GM19324 (cell line): ENCODE data around the gene CROCC2.

ENCODE experiments used
- ATAC-seq: cut with Tn5 transposase; IDR thresholded peaks from one replicate; pipeline ENCODE4 v1.9.1; 2021; ENCODE audit warnings: mild to moderate bottlenecking, moderate library complexity; ENCODE audit not compliant: unreplicated experiment, low FRiP score

Gene CROCC2

DNA sequence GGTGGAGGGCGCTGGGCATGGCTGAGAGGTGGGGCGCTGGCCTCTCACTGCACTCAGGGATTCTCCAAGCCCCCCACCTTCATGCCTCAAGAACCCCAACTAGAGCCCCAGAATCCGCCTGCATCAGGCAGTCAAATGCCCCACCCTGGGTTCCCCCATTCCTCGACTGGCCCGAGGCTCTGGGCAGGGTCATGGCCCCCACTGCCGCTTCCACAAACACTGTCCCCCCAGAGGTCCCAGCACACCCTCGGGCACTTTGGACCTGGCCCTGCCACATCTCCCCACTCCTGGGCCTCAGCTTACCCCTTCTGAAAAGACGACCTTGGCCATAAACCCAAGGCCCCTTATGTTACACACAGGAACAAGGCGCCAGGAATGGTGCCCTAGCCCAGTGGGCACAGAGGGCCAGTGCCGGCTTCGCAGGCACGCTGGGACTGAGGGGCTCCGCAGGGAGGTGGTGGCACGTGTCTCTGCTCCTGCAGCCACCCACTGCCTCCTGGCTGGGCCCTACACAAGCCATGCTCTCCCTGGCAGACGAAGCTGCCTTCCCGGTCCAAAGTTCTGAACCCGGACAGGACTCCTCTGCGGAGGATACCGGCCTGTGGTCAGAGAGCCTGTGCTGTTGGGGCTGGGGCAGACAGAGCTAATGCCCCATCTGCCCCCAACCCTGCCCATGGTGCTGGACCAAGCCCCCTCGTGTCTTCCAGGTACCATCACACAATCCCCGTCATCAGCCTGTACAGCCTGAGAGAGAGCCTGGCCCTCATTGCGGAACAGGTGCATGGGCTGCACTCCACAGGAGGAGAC is 30.7 kb upstream of the CROCC2 start:
- no peak for ATAC-seq

DNA sequence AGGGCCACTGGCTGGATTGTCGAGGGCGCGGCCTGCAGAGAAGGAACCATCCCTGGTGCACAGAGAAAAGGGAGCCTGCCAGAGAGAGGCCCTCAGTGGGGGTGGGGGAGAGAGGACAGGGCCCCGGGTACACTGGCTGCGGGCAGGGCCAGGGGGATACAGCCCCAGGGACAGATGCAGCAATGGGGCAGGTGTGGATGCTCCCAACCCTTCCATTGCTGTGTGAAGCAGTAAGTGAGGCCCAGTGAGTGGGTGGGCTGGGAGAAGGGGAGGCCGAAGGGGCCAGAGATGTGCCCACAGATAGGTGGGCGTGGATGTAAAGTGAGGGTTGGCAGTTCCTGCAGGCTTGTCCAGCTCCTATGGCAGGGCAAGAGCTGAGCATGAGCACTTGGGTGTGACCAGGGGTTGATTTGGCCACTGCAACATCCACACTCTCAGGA is 30.1 kb upstream of the CROCC2 start:
- no peak for ATAC-seq

DNA sequence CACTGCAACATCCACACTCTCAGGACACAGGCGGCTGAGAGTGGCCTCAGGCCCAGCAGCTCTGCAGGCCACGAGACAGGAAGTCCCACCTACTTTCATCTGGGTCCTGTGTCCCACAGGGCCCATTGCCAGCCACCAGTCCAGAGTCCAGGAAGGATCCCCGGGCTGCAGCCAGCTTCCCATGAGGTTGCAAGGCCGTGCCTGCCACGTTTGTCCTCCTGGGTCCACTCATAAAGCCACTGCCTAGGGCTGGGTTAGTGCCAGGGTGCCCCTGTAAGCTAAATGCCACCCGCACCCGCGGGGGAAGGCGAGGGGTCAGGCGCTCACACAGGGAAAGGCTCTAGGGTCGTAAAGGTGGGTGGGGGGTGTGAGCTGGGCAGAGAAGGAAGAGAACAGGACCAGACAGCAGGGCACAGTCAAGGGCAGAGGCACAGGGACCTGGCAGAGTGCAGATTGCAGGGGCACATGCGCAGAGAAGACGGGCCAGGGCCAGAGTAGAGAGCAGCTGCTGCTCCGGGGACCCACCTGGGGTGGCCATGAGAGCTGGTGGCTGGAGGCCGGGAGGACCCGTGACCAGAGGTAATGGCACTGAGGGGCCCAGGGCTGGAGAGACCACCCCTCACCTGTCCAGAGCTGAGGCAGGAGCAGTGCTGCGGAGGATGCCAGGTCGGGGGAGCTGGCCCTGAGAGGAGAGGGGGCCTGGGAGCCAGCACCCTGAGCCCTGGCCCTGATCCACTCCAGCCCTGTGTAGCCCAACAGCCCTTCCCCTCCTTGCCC is 29.5 kb upstream of the CROCC2 start:
- ATAC-seq: no peak

DNA sequence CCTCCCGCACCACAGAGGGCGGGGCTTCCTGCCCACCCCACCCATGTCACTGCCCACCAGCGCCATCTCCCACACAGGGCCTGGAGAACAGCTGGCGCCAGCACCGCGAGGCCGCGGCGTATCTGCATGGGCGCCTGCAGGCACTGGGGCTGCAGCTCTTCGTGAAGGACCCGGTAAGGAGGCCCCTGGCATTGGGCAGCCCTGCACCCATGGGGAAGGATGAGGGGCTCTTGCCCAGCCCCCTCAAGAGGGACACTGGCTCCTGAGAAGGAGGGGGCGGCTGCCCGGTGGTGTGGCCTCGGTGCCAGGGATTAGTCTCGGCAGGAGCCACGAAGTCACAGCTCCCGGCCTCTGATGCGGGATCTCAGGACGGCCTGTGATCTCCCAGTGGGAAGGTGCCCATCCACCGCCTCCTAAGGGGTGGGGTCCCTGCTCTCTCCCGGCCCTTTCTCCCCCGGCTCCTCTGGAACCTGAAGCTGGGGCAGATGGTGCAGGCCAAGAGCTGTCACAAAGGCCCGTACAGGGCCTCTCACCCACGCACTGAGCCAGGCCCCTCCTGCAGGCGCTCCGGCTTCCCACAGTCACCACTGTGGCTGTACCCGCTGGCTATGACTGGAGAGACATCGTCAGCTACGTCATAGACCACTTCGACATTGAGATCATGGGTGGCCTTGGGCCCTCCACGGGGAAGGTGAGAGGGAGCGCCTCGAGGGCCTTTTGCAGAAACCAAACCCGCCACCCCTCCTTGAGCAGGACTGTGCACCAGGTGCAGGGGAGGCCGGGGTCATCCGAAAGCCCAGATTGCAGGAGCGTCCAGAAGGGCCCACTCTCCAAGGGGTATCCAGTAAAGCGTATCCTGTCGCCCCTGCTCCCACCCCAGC is 28.4 kb upstream of the CROCC2 start:
- no peak for ATAC-seq

DNA sequence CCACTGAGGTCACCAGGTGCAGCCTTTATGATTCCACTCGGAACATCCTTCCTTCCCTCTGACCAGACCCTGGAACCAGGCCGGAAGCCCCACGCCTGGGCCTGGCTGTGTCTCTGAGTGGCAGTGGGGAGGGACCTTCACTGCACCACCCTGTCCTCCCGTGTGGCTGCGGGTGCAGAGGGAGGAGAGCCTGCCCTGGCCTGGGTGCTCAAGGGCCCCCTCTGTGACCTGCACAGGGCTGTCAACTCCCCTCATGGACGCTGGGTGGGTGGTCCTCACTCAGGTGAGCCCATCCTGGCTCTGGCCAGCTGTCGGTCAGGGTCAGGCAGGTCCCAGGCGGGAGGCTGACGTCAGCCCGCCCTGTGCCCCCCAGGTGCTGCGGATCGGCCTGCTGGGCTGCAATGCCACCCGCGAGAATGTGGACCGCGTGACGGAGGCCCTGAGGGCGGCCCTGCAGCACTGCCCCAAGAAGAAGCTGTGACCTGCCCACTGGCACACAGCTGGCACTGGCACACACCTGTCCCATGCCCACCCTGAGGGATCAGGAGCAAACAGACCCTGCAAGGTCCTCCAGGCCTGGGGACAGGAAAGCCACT is 27.7 kb upstream of the CROCC2 start:
- no peak for ATAC-seq

DNA sequence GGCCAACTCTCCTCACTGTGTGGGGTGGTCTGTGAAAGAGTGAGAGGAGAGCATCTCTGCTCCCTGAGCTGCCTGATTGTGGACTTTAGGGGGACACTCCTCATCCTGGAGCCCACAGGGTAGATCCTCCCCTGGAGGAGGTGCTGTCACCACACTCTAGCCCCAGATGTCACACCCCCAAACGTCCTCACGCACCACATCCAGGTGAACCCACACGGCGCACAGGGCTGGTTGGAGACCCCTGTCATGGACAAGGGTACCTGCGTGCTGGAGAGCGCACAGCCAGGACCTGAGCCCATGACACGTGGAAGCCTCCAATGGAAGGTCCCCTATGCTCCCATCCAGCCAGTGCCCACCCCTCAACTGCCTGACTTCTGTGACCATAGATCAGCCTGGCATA is 27.0 kb upstream of the CROCC2 start:
- ATAC-seq: no peak

DNA sequence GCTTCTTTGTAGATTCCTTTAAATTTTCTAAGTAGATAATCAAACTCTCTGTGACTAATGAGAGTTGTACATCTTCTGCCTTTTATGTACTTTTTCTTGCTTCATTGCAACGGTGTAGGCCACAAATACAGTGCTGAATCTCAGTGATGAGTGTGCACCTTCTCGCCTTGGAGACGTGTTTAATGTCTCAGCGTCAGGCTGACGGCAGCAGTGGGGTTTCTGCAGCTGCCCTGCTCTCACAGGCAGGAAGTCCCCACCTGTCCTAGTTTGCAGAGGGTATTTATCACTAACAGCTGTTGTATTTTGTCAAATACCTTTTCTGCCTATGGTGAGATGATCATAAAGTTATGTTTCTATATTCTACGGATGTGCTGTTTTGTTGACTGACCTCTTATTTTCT is 24.2 kb upstream of the CROCC2 start:
- no peak for ATAC-seq

DNA sequence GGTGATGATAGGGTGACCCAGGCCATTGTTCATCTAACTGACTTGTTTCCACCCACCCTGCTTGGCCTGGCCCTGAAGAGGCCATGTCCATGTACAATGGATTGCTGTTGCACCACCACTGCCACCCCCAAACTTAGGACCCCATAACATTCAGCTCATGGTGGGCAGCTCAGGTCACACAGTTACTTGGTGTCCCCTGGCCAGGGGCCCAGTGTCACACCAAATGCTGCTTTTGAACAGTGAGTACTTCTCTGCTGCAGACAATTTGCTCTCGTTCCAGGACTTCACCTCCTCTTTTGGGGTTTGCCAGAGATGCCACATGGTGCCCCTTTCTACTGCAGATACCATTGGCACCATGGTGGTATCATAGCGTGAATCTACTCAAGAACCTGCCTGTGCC is 21.9 kb upstream of the CROCC2 start:
- no peak for ATAC-seq

DNA sequence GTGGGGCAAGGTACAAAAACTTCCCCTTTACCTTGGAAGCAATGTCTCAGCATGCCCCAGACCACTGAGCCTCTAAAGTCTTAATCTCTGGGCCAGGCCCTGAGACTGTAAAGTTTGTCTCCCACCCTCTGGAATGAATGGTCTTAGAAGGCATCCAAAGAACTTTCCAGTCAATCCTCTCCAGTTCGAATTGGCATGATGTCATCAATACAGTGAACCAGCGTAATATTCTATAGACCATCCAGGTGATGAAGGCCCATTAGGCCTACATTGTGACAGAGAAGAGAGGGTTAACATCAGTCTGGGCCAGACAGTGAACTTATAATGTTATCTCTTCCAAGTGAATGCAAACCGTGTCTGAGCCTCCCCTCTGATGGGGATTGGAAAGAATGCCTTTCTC is 21.4 kb upstream of the CROCC2 start:
- ATAC-seq: no peak

DNA sequence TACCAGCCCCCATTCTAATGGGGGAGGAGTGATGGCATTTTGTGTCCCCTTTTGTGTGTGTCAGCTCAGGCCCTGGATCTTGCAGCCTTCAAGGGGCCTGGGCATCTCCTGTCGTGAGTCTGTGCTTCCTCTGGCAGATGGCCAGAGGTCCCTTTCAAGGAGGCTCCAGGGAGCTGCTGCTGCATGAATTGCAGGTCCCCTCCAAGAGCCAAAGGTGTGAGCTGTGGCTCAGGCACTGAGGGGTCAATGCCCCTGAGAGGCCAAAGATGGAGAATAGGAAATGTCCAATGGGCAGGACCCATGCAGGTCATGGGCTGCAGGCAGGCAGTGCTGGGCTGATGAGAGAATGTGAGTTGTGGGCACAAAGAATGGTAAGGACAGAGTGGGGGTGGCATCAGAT is 20.6 kb upstream of the CROCC2 start:
- ATAC-seq: no peak

DNA sequence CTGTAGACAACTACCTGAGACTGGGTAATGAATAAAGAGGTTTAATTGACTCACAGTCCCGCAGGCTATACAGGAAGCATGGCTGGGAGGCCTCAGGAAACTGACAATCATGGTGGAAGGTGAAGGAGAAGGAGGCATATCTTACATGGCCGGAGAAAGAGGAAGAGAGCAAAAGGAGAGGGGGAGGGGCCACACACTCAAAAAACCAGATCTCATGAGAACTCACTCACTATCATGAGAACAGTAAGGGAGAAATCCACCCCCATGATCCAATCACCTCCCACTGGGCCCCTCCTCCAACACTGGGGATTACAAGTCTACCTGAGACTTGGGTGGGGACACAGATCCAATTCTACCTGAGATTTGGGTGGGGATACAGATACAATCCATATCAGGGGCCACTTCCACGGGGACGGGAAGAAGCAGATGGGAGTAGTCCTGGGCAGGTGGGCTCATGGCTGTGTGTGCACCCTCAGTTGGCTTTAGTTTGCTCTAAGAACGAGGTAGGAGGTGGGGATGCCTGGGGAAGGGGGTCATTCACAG is 20.0 kb upstream of the CROCC2 start:
- ATAC-seq: no peak

DNA sequence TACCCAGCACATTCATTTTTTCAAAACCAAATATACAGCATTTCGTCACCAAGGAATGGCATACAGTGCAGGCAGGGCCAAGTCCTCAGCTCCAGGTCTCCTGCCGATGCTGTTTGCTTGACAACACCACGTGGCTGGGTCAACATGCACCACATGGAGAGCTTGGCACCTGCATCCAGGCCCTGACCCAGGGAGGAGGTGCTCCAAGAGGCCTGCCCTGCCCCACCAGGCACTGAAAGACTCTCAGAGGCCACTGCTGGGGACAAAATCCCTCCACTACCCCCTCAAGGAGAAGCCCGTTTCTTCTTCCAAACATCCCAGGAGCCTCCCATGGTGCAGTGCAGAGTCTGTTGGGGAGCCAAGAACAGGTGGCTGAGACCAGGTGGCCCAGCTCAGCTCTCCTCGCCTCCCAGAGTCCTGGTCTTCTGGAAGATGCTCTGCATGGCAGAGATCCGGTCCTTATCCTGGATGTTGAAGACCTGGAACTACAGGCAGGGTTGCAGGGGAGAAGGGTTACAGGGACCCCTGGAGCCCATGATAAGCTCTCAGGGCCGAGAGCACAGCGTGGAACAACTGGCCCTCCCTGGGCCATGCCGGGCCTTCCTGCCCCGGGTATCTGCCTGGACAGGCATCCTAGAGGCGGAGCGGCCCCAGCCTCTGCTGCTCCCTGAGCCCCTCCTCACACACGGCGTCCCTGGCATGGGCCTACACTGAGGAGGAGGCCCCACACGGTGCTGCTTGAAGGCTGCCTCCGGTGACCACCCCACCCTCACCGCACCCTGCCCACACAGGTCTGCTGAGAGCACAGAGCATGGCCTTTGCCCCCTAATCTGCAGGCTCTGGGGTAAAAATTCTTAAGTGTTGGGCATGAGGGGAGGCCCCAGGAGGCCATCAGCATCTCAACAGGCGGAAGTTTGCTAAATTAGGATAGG is 19.2 kb upstream of the CROCC2 start:
- ATAC-seq: no peak

DNA sequence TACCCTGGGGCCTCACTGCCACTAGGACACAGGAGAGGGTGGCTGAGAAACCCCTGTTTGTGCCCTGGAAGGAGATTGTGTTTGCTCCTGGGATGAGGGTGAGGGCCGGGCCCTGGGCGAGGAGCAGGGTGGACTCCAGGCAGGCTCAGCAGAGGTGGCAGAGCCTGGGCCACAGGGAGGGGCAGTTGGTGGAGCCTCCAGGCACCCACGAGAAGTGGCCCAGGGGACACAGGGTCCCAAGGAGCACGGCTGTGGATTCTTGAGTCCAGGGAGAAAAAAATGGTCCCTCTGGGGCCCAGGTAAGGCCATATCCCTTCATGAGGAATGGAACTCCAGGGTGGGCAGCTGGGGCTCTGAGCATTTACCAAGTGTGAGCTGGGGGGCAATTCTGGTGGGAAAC is 18.5 kb upstream of the CROCC2 start:
- no peak for ATAC-seq

DNA sequence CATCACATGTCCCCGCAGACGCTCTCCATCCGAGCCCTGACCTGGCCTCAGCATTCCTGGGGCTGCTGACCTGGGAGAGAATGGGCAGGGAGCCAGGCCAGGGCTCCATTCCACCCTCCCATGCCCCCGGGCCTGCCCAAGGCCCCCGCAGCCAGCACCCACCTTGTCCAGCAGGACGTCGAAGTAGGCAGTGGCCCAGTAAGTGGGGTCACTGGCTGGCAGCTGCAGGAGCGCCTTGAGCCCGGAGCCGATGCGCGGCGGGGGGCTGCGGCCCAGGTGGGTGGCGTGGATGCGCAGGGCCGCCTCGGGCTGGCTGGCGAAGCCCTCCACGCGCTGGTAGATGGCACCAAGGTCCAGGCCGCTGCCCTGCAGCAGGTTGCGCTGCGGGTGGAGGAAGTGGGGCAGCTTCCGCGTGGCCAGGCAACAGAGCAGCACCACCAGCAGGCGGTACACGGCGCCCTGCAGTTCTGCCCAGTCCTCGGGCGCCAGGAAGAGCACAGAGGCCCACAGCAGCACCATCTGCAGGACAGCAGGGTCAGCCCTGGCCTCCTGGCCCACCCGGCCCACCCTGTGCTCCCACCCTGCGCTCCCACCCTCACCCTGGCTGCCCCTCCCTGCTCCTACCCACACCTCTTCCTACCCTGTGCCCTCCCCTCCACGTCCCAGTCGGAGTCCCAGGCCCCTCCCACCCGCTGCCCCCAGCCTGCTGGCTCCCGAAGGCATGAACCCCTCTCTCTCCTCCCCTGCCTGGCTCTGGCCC is 17.8 kb upstream of the CROCC2 start:
- ATAC-seq: no peak

DNA sequence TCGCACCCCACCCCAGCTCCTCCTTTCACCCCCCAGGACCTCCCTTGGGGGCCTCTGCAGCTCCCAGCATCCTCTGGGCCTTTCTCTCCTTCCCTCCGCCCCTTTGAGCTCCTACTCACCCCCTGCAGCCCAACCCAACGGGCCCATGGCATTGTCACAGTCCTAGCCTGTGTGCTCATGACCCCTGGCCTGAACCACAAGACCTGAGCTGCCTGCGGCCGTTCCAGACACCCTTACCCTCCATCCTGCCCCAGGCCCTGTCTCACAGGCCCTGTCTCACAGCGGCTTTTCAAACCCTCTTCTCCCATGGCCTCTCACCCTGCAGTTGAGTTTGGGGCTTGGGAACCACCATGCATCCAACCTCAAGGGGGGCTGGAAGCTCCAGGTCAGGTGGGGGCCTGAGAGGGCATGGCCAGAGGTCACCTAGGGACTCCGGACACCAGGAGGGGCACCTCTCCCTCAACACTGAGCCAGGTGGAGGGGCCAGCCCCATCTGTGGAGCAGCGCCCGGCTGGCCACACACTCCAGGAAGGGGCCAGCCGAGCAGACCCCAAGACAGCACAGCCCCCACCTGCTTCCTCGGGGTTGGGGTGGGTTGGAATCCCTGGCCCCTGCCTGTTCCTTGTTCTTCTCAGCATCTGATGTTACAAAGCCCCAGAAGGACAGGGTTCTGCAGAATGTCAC is 17.1 kb upstream of the CROCC2 start:
- ATAC-seq: no peak

DNA sequence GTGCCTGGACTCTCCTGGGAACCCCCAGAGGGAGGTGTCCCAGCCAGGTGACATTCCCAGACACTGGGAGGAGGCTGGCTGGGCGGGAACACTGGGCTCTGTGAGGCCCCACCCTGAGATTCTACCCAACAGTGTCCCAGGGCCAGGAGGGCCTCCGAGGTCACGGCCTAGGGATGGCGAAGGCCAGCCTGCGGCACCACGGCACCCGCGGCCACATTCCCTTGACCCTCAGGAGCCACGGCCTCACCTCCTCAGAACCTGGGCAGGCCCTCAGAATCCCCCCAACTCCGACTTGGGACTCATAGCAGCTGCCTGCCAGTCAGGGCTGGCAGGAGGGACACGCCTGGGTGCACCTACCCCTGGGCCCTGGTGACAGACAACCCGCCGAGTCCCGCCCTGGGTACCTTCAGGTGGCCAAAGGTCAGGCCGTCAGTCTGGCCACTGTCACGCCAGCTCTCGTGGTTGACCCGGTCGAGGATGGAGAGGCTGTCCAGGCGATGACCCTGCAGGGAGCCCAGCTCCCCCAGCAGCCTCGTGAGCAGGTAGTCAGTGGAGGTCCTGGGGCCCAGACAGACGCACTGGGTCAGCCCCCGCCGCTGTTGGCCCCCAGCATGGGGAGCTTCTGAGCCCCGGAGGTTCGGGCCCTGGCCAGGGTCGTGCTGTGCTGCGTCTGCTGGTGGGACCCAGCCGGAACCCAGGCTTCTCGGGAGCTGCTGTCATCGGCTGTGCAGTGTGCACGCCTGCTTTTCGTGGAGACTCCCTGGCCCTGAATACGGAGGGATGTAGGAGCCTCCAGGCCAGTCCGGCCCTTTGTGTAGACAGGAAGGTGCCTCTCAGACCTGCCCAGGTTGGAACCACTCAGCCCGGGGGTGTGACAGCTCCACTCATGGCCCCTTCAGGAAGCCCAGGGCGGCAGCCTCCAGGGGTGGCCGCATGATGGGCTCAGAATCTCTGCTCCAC is 16.3 kb upstream of the CROCC2 start:
- no peak for ATAC-seq

DNA sequence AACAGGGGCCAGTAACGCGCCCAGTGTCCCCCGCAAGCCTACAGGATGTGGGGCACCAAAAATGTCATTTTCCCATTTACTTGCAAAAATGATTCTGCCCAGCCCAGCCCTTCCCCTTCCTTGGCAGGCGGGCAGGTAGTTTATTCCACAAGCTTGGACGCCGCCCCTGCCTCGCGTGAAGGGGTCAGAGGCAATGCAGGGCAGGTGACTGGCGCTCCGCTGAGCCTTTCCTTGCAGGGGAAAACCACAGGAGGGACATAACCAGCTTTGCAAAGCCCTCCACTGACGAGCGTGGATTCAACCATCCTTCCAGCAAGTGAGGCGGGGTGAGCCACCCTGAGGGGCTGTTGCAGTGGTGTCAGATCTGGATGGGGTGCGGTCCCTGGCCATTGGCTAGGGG is 15.4 kb upstream of the CROCC2 start:
- no peak for ATAC-seq
